ENCODE results near the gene PPP2R2D.
A peak's percentile ranks its signal among the peaks of the same experiment; 100 is the strongest.
"Not testable (repeated sequence)": the region's sequence is repeated elsewhere in the genome, so short reads cannot be mapped to it uniquely, and the experiment has no call there.

The PPP2R2D gene

DNA sequence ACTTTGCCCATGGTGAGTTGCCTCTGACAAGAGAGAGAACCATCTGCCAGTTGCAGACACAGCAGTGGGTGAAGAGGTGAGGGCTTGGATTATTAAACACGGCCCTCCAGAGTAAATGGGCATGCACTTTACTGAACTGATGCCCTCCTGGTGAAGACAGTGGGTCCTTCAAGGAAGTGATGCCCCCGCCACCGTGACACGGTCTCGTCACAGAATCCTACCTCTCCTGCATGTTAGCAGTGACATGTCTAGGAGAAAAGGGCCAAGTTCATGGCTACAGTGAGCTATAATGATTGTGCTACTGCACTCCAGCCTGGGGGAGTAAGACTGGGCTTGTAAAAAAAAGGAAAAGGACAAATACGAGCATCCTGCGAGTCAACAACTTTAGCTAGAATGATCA is 78.5 kb downstream of the PPP2R2D start:
- DNase-seq, result no peak

DNA sequence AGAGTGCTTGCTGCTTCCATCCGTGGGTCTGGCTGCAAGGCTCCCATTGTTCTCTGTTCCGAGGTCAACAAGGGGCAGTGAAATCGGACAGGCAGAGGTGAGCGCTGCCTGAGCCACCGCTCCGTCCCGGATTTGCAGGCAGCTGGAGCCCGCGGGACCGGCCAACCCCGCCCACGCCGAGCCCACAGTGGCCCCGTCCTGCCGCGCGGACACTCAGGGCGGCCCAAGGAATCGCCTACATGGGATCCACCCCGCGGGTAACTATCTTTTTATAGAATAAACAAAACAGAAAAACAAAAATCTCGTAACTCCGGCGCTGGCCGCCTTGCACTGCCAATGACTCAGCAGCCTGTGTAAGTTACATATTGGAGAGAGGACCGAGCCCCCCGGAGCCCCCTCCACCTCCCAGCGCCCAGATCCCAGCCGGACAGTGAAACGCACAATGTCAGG is 79.0 kb downstream of the PPP2R2D start:
- DNase-seq, result no peak

DNA sequence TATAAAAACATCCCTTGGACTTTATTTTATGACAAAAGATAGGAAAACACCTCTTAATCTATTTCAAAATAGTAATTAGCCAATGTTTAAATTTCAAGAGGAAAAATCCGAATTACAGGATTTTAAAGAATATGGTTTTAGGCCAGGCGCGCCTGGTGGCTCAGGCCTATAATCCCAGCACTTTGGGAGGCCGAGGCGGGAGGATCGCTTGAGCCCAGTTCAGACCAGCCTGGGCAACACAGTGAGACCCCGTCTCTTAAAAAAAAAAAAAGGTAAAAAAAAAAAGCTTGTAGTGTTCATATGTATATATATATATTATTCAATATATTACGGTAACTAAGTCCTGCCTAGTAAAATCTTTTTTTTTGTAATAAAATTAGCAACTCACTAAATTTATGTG is 79.5 kb downstream of the PPP2R2D start:
- no peak for DNase-seq

DNA sequence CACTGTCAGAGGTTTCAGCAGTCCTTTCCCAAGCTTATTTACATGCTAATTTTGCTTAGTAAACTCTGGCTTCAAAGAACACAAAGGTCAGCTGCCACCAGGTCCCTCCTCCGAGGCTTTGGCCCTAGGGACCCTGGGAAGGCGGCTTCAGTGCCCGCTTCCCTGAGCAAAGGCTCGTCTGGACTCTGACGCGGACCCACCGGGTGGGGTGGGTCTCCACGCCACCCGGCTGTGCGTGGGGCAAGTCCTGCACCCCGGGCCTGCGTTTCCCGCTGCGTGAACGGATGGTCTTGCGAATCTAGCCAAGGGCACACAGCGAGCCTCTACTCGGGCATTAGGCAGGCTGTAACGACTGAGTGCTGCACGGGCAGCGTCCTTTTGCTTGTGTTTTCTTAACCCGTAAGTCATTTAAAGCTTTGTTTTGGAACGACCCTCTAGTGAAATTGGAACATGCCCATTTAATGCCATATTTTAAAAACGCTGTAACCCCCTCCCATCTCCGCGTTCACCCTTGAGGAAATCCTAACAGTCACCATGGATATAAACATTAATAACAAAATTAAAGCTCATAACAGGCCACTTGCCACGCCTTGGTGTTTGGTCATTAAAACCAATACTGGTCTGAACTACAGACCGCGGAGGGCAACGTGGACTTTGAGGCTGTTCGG is 80.1 kb downstream of the PPP2R2D start:
- DNase-seq, result no peak

DNA sequence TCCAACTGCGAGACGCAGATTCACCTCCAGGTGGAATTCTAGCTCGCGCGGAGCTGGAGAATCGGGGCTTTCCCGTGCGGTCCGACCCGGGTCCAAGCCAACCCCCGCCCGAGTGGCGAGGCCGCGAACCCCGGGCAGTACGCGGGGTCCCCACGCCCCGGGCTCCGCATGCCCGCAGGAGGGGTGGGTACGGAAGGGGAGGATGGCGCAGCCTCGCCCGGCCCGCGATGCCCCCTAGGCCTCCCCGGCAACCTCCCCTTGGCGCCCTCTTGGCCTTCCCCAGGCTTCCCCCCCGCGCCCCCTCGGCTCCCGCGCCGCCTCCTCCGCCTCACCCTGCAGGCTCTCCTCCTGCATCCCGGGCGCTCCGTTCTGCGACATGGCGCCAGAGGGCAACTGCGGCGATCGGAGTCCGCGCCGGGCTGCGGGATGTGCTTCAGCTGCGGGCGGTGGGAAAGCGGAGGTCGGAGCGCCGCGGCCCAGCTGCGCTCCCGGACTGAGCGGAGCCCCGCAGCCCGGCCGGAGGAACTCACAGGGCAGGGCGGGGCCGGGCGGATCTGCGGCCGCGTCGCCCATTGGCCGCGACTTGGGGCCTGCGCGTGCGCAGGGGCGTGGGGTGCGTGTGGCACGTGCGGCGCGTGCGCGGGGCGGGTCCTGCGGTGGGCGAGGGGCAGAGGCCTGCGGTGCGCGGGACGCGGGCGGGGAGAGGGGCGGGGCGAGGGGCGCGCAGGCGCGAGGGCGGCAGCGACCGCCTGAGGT is 80.8 kb downstream of the PPP2R2D start, which contains the start of gene BNIP3:
BNIP3 (minus strand) TSS at position 495 of the 756 bp plus-strand sequence; CDS start at position 378, 117 bp downstream.
- DNase-seq, result peak; percentile 64

DNA sequence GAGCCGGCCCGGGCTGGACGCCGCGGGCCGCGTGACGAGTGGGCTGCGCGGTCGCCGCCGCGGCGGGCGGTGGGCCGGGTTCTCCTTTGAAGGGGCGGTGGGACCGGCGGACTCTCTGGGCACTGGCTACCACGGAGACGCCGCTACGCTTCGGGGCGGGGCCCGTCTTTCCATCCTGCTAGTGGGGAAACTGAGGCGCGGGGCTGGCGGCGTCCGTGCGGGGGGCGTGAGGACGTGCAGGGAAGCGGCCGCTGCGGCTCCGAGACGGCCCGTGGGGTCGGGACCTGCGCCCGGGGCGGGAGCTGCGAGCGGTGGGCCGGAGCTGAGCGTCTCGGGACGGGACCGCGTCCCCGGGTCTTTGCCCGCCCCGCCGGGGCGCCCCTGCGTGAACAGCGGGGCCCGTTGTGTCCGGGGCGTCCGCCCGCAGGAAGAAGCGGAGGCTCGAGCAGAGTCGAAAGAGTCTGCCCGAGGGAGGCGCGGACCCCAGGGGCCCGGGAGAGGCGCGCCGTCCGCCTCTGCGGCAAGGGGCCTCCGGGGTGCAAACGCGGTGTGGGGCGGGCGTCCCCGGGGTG is 81.5 kb downstream of the PPP2R2D start:
- no peak for DNase-seq

DNA sequence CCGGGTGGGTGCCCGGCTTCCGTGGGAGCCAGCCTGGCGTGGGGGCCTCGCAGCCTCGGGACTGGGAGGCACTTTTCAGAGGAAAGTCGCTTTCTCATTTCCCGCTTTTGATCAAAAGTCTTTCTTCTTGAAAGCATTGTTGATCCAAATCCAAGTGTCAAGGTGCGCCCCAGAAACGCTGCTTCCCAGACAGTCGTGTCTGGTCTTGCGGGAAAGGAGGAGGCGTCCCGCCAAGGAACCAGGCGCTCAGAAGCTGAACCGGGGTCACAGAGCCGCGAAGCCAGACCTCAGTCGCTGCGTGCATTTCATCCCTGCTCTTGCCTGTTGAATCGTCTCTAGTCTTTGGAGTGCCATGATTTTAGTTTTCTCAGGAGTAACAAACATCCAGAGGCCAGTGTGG is 82.0 kb downstream of the PPP2R2D start:
- DNase-seq, result no peak

DNA sequence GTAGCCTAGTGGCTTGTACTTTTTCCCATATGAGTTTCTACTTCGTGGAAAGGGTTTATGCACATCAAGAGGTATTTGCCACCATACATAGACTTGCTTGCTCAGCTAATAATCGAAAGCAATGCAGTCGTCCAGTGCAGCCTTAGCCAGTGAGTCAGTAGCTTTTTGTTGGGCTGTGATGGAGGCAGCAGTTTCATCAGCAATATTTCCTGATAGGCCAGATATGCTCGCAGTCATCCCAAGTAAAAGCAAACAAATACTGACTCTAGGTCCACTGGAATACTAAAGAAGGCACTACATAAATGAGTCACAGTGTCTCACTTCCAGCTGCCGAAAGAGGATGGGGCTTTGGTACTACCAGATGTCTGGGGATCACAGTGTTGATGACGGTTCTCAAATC is 83.0 kb downstream of the PPP2R2D start:
- DNase-seq, result no peak

DNA sequence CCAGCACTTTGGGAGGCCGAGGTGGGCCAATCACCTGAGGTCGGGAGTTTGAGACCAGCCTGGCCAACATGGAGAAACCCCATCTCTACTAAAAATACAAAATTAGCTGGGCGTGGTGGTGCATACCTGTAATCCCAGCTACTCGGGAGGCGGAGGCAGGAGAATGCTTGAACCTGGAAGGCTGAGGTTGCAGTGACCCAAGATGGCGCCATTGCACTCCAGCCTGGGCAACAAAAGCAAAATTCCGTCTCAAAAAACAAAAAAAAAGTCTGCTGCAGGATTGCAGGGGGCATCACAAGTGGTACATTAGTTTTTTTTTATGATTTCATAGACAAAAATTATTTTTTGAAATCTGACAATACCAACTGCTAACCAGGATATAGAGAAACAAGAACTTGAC is 86.0 kb downstream of the PPP2R2D start:
- DNase-seq, result not testable (repeated sequence)

DNA sequence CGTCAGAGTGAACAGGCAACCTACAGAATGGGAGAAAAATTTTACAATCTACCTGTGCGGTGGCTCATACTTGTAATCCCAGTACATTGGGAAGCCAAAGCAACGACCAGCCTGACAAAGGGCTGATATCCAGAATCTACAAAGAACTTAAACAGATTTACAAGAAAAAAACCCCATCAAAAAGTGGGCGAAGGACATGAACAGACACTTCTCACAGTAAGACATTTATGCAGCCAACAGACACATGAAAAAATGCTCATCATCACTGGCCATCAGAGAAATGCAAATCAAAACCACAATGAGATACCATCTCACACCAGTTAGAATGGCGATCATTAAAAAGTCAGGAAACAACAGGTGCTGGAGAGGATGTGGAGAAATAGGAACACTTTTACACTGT is 86.5 kb downstream of the PPP2R2D start:
- not testable (repeated sequence) for DNase-seq

DNA sequence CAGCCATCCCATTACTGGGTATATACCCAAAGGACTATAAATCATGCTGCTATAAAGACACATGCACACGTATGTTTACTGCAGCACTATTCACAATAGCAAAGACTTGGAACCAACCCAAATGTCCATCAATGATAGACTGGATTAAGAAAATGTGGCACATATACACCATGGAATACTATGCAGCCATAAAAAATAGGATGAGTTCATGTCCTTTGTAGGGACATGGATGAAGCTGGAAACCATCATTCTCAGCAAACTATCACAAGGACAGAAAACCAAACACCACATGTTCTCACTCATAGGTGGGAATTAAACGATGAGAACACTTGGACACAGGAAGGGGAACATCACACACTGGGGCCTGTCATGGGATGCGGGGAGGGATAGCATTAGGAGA is 87.0 kb downstream of the PPP2R2D start:
- DNase-seq, result not testable (repeated sequence)

DNA sequence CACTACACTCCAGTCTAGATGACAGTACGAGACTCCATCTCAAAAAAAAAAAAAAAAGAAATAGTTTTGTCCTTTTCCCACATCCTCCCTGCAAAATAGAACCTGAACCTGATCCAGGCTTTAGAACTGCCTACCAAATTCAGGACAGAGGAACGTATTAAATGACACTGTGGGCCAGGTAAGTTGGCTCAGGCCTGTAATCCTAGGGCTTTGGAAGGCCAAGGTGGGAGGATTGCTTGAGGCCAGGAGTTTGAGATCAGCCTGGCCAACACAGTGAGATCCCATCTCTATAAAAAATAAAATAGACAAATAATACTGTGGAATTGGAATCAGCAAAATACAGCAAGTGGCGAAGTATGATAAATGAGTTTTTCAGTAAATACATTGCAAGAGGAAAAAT is 90.9 kb downstream of the PPP2R2D start:
- DNase-seq, result no peak

DNA sequence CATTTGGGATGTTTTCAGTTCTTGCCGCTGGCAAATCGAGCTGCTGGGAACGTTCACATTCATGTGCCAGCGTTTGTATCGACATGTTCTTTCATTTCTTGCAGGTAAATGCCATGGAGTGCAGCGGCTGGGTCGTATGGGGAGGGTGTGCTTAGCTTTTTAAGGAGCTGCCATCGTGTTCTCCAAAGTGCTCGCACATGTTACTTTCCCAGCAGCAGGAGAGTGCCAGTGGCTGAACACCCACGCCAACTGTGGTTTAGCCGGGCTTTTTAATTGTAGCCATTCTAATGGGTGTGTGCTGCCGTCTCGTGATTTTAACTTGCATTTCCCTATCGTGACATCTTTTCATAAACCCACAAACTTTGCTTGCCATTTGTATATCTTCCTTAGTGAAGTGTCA is 92.5 kb downstream of the PPP2R2D start:
- DNase-seq, result no peak

DNA sequence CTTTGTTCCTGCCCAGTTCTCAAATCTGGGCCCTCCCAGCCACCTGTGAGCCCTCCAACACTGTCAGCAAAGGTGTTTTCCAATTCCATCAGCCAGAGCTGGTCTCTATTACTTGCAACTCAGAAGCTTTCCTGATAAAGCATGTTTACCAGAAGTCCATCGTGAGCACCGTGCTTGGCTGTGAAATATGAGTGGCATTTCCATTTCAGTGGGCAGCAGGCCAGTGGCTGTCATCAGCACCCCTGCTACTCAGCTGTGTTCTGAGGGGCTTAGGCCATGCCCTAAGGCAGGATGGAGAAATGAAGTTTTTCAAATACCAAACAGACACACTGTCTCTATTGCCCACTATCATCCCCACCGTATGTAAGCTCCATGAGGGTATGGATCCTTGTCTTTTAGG is 93.6 kb downstream of the PPP2R2D start:
- no peak for DNase-seq

DNA sequence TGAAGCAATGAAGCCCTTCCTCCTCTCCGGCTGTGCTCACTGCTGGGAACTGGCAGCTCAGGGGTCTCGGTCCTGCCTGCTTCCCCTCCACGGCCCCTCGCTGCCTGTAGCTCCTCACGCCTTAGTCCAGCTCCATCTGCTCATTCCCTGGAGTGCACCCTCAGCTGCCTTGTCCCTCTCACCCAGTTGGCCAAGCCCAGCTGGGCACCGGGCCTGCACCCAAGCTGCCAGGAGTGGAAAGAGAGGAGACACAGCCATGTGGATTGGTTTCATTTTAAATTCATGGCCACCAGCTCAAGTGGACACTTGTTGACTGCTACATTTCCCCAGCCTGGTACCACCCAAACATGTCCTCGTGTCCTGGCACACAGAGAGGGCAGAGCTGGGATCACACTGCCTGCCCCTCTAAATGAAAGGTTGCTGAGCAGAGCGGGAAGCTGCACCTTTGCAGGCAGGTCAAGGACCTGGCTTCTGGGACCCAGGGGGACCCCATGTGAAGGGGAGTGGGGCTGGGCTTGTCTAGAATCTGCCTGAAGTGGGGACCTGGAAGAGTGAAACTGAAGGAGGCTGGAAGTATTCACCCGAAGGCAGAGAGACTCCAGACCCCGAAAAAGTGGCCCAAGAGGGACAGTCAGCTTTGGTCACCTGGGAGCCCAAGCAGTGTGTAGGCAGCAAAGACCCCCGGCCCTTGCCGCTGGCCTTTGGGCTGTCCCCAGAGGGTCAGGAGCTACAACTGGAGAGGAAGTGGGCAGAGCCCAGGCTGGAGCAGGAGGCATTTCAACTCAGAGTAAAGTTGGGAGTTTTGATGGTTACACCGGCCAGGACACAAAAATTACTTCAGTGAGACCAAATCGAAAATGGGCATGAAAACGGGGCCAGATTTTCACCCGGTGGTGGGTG is 95.9 kb downstream of the PPP2R2D start:
- DNase-seq, result no peak

DNA sequence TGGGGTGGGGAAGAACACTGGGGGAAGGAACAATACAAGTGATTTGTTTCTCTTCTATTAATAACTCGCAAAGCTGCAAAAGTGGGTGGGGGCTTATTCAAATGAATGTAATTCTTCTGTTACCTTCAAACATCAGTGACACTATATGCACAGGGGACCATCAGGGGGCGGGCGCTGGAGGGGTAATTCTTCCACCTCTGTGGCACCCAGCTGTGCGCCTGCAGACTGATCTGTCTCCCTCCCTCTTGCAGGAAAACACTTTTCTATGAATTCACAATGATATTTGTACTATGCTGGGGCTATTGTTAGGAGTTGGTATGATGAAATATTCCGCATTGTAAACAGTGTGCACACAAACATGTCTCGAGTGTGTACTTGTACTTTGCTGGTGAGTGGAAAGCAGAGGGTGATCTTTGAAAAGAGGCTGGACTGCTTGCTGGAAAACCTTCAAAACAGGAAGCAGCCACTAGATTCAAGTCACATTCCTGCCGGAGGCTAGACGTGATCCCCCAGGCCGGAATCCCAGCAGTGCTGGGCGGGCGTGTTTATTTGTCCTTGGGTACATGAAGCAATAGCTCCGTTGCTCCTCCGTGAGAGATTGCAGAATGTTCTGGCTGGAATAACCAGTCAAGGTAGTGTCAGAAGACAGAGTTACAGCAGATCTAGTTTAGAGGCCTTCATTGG is 96.7 kb downstream of the PPP2R2D start:
- DNase-seq, result peak; percentile 84

DNA sequence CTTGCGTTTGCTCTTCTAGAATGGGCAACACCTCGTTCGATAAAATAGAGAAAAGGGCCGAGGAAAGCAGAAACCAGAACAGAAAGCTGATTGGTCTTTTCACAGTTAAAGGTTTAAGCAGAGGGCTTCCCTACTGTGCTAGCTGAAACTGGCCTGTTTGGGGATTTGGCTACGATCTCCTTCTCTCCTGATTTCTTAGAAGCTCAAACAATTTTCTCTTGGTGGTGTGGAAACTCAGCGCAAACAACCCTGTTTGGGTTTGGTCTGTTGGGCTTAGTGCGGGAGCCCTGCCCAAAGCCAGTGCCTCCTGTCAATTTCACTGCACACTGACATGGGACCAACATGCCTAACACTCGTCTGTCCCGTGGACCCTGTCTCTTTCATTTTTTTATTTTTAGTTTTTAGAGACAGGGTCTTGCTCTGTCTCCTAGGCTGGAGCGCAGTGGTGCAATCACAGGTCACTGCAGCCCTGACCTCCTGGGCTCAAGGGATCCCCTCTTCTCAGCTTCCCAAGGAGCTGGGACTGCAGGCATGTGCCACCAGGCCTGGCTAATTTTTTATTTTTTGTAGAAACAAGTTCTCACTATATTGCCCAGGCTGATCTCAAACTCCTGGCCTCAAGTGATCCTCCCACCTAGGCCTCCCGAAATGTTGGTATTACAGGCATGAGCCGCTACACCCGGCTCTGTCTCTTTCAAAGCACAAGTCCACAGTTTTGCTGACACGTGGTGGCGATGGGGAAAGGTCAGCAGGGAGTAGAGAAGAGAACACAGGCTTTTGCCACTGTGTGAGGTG is 97.4 kb downstream of the PPP2R2D start:
- no peak for DNase-seq

DNA sequence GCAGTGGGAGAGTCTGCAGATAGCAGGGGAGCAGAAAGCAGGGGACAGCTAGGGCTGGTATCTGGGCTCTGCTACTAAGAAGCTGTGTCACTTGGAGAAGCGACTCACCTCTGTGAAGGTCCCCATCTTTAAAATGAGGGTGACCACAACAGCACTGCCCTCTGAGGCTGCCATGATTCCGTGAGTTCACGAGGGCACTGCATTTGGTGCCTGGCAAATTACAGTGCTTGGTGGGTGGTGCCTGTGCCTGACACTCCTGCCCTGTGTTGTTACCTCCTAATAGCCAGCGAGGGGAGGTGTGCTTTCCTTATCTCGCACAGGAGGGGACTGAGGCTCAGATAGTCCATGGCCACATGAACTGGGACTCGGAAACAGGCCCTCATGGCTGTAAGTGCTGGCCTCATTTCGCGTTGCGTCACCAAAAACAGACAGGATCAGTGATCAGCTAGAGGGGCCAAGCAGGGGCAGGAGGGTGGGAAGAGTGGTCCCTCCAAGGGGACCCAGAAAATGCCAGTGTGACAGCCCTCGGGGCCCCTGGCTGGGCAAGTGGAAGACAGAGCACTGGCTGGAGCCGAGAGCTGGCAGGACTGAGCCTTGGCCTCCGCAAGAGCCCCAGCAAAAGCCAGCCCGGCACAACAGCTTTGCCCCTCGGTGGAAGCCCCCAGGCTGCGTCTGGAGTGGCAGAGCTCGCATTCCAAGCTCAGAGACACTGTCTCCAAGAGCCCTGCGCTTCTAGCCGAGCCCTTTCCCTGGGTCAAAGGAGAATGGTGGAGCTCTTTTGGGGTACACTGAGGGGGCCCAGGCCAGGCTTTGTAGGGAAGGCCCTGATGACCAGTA is 98.3 kb downstream of the PPP2R2D start:
- no peak for DNase-seq

DNA sequence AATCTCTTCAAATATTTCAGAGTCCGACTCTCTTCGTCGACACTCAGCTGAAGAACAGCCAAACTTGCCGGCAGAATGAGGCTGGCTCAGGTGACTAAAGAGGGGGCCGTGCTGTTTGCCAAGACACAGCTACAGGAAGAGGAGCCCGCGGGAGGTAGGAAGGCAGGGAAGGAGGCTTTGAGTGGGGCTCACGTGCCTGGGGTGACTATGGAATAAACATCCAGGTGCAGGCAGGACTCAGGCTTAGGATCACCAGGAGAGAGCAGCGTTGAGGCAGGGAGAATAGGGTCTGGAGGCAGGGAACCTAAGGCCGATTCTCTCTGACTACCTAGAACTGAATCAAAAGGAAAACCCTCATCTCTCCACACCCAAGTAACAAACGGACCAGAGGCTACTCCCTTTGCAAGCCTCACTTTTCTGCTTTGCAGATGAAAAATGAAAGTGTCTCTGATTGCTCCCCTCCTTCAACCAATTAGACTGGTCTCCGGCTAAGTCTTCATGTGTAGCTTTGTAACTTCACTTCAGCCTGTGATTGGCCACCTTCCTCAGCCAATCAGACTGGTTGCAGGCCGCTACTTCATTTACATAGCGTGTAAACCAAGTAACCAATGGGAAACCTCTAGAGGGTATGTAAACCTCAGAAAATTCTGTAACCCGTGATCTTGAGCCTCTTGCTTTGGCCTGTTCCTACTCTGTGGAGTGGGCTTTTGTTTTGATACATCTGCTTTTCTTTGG is 100.6 kb downstream of the PPP2R2D start:
- peak; percentile 60 for DNase-seq

DNA sequence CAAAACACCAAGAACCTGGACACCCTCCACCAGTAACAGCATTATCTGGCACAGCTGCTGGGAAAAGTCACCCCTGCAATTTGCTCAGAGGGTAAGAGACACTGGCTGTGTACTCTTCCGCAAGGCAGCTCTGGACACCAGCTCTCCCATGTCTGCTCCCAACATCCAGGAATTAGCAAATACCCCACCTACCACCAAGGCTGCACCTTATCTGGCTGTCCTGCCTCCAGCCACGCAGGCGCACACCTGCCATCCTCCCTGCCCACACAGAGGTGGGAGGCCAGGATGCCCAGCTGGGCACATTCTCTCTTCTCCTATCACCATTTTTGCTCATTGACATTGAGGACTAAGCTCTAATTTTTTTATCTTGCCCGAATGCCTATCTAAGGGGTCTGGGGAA is 101.2 kb downstream of the PPP2R2D start:
- no peak for DNase-seq
